IMR-90 (cell line): ENCODE results near the gene NALCN. TPM values are rescaled to one million over a fixed set of nuclear protein-coding genes. Genes with fewer than 3 reads are reported as not detected.

ENCODE experiments used
- ATAC-seq: fragments of 200-7000 bp; cut with Tn5 transposase; 2 replicates; pipeline ENCODE4 v1.9.1; 2020; ENCODE audit warnings: low read depth, mild to moderate bottlenecking, moderate library complexity
- BruUV-seq: library from RNA; stranded (reverse); fragments of 400-500 nt; replicated peaks from 2 replicates; lab custom pipeline; 2021; lab: Mats Ljungman, UMichigan
- CTCF ChIA-PET: fragments of 300-600 bp; formaldehyde crosslinking; extraction: SDS; loops from one replicate; lab custom pipeline; 2021; ENCODE audit warnings: antibody characterized with exemption; lab: Yijun Ruan, JAX
- POLR2A ChIA-PET: fragments of 300-600 bp; sonication (Branson Sonifier 250); formaldehyde crosslinking; loops from one replicate; lab custom pipeline; 2022; ENCODE audit warnings: antibody characterized with exemption; ENCODE audit not compliant: unreplicated experiment; lab: Charles Lee
- DNase-seq: peaks from one replicate; pipeline ENCODE4 v3.0.0; 2013
- H2AFZ ChIP-seq: replicated peaks from 2 replicates; pipeline ENCODE3; 2013; ENCODE audit warnings: low read length, mild to moderate bottlenecking; ENCODE audit not compliant: poor library complexity
- H2AK5ac ChIP-seq: 2 replicates; pipeline ENCODE4 v1.6.1; 2013; ENCODE audit warnings: low read depth, low read length, inconsistent platforms
- H2AK9ac ChIP-seq: replicated peaks from 2 replicates; pipeline ENCODE3; 2013; ENCODE audit warnings: mild to moderate bottlenecking, low read depth, low read length, moderate library complexity; ENCODE audit not compliant: poor library complexity
- H2BK120ac ChIP-seq: 2 replicates; pipeline ENCODE4 v1.6.1; 2013; ENCODE audit warnings: low read depth, low read length, inconsistent platforms
- H2BK15ac ChIP-seq: 3 replicates; pipeline ENCODE4 v1.6.1; 2013; ENCODE audit warnings: low read depth, low read length, inconsistent platforms
- H2BK20ac ChIP-seq: 2 replicates; pipeline ENCODE4 v1.6.1; 2013; ENCODE audit warnings: low read depth, mild to moderate bottlenecking, inconsistent platforms, low read length, moderate library complexity
- H2BK5ac ChIP-seq: 2 replicates; pipeline ENCODE4 v1.6.1; 2013; ENCODE audit warnings: mild to moderate bottlenecking, low read depth, low read length, inconsistent platforms; ENCODE audit not compliant: poor library complexity, severe bottlenecking
- H3K14ac ChIP-seq: replicated peaks from 2 replicates; pipeline ENCODE4 v1.6.1; 2013; ENCODE audit warnings: low read depth, low read length, inconsistent platforms
- H3K18ac ChIP-seq: 2 replicates; pipeline ENCODE4 v1.6.1; 2013; ENCODE audit warnings: low read depth, low read length, control low read depth
- H3K23ac ChIP-seq: 2 replicates; pipeline ENCODE4 v1.6.1; 2013; ENCODE audit warnings: low read depth, low read length, inconsistent platforms
- H3K27ac ChIP-seq: 2 replicates; pipeline ENCODE4 v1.5.1; 2013; ENCODE audit warnings: mild to moderate bottlenecking, control low read depth, low read length; ENCODE audit not compliant: insufficient read depth
- H3K27me3 ChIP-seq: 2 replicates; pipeline ENCODE4 v1.6.1; 2013; ENCODE audit warnings: low read length; ENCODE audit not compliant: control insufficient read depth, insufficient read depth
- H3K36me3 ChIP-seq: 2 replicates; pipeline ENCODE4 v1.6.1; 2013; ENCODE audit warnings: low read length, mixed read lengths; ENCODE audit not compliant: control insufficient read depth, insufficient read depth
- H3K4ac ChIP-seq: 2 replicates; pipeline ENCODE4 v1.6.1; 2013; ENCODE audit warnings: low read depth, low read length, inconsistent platforms
- H3K4me1 ChIP-seq: 2 replicates; pipeline ENCODE4 v1.6.1; 2013; ENCODE audit warnings: low read length, mixed read lengths; ENCODE audit not compliant: control insufficient read depth, insufficient read depth
- H3K4me2 ChIP-seq: 2 replicates; pipeline ENCODE4 v1.6.1; 2013; ENCODE audit warnings: low read depth, mild to moderate bottlenecking, control low read depth, low read length, moderate library complexity
- H3K4me3 ChIP-seq: 2 replicates; pipeline ENCODE4 v1.5.1; 2013; ENCODE audit warnings: low read depth, mild to moderate bottlenecking, control low read depth, low read length, moderate library complexity; ENCODE audit not compliant: insufficient read depth
- H3K56ac ChIP-seq: 2 replicates; pipeline ENCODE4 v1.6.1; 2013; ENCODE audit warnings: low read length, inconsistent platforms; ENCODE audit not compliant: insufficient read depth; ENCODE audit errors: extremely low read depth
- H3K79me1 ChIP-seq, 2 experiments: 2 replicates each; pipeline ENCODE4 v1.6.1; 2013; ENCODE audit warnings: low read length in 2 of 2, inconsistent platforms in 1 of 2, low read depth in 1 of 2
- H3K9ac ChIP-seq: 2 replicates; pipeline ENCODE4 v1.6.1; 2013; ENCODE audit warnings: low read depth, low read length, control low read depth
- H3K9me1 ChIP-seq: 2 replicates; pipeline ENCODE4 v1.6.1; 2013; ENCODE audit warnings: low read length, inconsistent platforms; ENCODE audit not compliant: insufficient read depth
- H3K9me3 ChIP-seq: 2 replicates; pipeline ENCODE4 v1.6.1; 2013; ENCODE audit warnings: low read length; ENCODE audit not compliant: control insufficient read depth, insufficient read depth
- H4K20me1 ChIP-seq: 2 replicates; pipeline ENCODE4 v1.6.1; 2013; ENCODE audit warnings: low read length, inconsistent platforms; ENCODE audit not compliant: insufficient read depth
- H4K5ac ChIP-seq: 2 replicates; pipeline ENCODE4 v1.6.1; 2013; ENCODE audit warnings: mild to moderate bottlenecking, low read depth, low read length, control low read depth
- H4K8ac ChIP-seq, 2 experiments: 2 replicates each; pipeline ENCODE4 v1.6.1; 2013; ENCODE audit warnings: low read depth in 2 of 2, low read length in 2 of 2, control low read depth in 1 of 2, inconsistent platforms in 1 of 2
- H4K91ac ChIP-seq: 2 replicates; pipeline ENCODE4 v1.6.1; 2013; ENCODE audit warnings: low read depth, low read length, inconsistent platforms; ENCODE audit not compliant: insufficient read depth
- BHLHE40 ChIP-seq: fragments of 150-350 bp; IDR thresholded peaks from 2 replicates; pipeline ENCODE4 v1.6.1; 2016; ENCODE audit warnings: mild to moderate bottlenecking, low read depth, low read length
- MAZ ChIP-seq: IDR thresholded peaks from 2 replicates; pipeline ENCODE4 v1.6.1; 2012; ENCODE audit warnings: low read depth, mild to moderate bottlenecking, low read length, improper control_type of control experiment, moderate library complexity, borderline replicate concordance
- NFE2L2 ChIP-seq: fragments of 150-350 bp; IDR thresholded peaks from 2 replicates; pipeline ENCODE4 v1.6.1; 2016; ENCODE audit warnings: low read depth, mild to moderate bottlenecking, low read length
- POLR2A ChIP-seq: IDR thresholded peaks from 2 replicates; pipeline ENCODE4 v1.6.1; 2012; ENCODE audit warnings: mild to moderate bottlenecking, low read depth, low read length
- RAD21 ChIP-seq: IDR thresholded peaks from 2 replicates; pipeline ENCODE4 v1.6.1; 2012; ENCODE audit warnings: low read length, improper control_type of control experiment
- RCOR1 ChIP-seq: IDR thresholded peaks from 2 replicates; pipeline ENCODE4 v1.6.1; 2012; ENCODE audit warnings: mild to moderate bottlenecking, low read length, improper control_type of control experiment; ENCODE audit not compliant: insufficient replicate concordance
- RFX5 ChIP-seq: IDR thresholded peaks from 2 replicates; pipeline ENCODE4 v1.8.0; 2012; ENCODE audit warnings: low read depth, mild to moderate bottlenecking, low read length, moderate library complexity
- WGBS, 2 experiments: methylation state at CpG; one replicate each; pipeline versions ENCODE4 v1.1.5 to v1.1.7; 2013; ENCODE audit warnings: missing lambda C conversion rate in 2 of 2; ENCODE audit not compliant: insufficient read length in 1 of 2; ENCODE audit errors: extremely low coverage in 2 of 2; 5-methylcytosine and 5-hydroxymethylcytosine counted together
- dilution Hi-C: fragments of 300-500 bp; cut with HindIII; formaldehyde crosslinking; loops from one replicate; pipeline ENCODE4 v1.14.3; 2018; ENCODE audit warnings: low sequenced_read_pairs; ENCODE audit not compliant: unreplicated experiment
- in situ Hi-C: fragments of 300-500 bp; cut with MboI; formaldehyde crosslinking; loops from 3 replicates; pipeline ENCODE4 v1.14.3; 2019; ENCODE audit warnings: low sequenced_read_pairs, inconsistent platforms, mixed read lengths
- intact Hi-C: fragments of 100-400 bp; cut with micrococcal nuclease; formaldehyde crosslinking; loops from 2 replicates; pipeline ENCODE4 v1.10.0; 2022
- polyA plus RNA-seq, 3 experiments: library from polyadenylated mRNA; depleted of rRNA; stranded (reverse); fragments of >200 nt; gene quantifications; 2 replicates each; pipeline ENCODE4 v1.2.3, GENCODE V29; 2012; ENCODE audit warnings: low replicate concordance in 1 of 3
- total RNA-seq: library from RNA; depleted of rRNA; stranded (reverse); fragments of >200 nt; gene quantifications from 2 replicates; pipeline ENCODE4 v1.2.3, GENCODE V29; 2012

NALCN gene
- total and polyA plus RNA-seq, 2 of the 4 experiments (the other 2 are of a cell fraction) = 2.9 to 4.8 TPM

DNA sequence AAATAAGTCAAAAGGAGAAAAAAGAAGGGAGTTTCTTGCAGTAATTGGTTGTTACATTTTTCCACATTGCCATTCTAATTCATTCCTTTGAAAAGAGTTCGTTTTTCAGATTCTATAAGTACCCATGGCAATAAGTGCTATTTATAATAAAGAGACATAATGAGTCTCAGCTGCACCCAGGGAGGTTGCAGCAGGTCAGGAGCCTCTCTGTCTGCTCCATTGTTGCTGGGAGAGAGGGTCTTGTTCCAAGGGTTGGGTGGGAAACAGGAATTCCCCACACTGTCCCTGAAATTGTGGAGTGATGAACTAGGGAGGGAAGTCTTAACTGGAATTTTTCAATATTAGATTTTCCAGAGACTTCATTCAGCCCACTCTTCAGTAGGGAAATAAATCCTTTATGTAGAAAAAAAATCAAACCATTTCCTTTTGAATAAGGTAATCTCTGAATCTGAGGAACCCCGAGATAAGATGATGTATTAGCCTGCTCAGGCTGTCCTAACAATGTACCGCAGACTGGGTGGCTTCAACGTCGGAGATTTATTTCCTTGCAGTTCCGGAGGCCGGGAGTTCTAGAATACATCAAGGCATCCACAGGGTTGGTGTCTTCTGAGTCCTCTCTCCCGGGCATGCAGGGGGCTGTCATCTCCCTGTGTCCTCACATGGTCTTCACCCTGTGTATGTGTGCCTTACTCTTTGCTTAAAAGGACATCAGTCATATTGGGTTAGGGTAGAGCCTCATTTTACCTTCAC lies 399.0 kb downstream of the NALCN start (continued):
- no peak for TF ChIP-seq RAD21

DNA sequence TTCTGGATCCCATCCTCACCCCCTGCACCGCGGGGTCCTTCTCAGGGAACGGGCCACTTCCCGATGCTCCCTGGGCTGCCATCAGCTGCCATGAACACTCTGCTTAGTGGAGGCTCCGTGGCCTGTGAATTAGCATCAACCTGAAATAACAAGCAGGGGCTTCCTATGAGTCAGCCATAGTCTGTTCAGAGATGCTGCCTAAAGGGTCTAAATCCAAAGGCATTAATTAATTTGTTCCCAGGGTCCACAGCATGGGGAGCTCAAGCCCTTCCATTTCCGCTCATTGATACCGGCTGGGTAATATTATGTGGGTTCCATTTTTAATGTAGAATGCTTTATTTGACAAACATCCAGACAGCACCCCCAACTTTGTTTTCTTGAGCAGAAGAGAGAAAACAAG lies 399.8 kb downstream of the NALCN start:
- no peaks in the 10 kb centered on the region for H3K27me3 ChIP-seq
- no peak overlapping the region for H3K56ac ChIP-seq
- CTCF ChIA-PET = no interaction called here
- no peak overlapping the region for H2AFZ ChIP-seq
- no peak overlapping the region for H2BK15ac ChIP-seq
- no peak overlapping the region for H4K91ac ChIP-seq
- TF ChIP-seq RFX5 (no peak), MAZ (no peak), POLR2A (no peak), BHLHE40 (no peak), RAD21 (no peak), RCOR1 (no peak), NFE2L2 (no peak)
- no peaks in the 10 kb centered on the region for H3K79me1 ChIP-seq
- dilution Hi-C loops = no loop called here
- no peak overlapping the region for H3K18ac ChIP-seq
- H2BK20ac ChIP-seq = no peak overlapping the region
- intact Hi-C loops = no loop called here
- in situ Hi-C loops = no loop called here
- no peak for ATAC-seq
- H2AK9ac ChIP-seq = no peak overlapping the region
- H2BK120ac ChIP-seq = no peak overlapping the region
- H2BK5ac ChIP-seq = no peak overlapping the region
- no peak overlapping the region for H4K8ac ChIP-seq
- H3K9me3 ChIP-seq = no peaks in the 10 kb centered on the region
- H3K4me2 ChIP-seq = no peak overlapping the region
- 83% methylated on average over 4 of the region's 7 CpGs; no CpG with 5 or more reads in 1 of the 2 experiments for WGBS, 2 experiments
- H3K36me3 ChIP-seq = no peaks in the 10 kb centered on the region
- DNase-seq = no peak
- POLR2A ChIA-PET = no interaction called here
- peaks cover 2% of the 10 kb centered on the region for H3K4me1 ChIP-seq
- H3K27ac ChIP-seq = no peak overlapping the region
- H4K5ac ChIP-seq = no peak overlapping the region
- H3K14ac ChIP-seq = no peak overlapping the region
- no TSS peak for BruUV-seq
- H2AK5ac ChIP-seq = no peak overlapping the region
- no peak overlapping the region for H3K4ac ChIP-seq
- no peak overlapping the region for H3K9ac ChIP-seq
- H4K20me1 ChIP-seq = no peaks in the 10 kb centered on the region
- no peaks in the 10 kb centered on the region; the same call in 1 of the 2 replicates for H3K9me1 ChIP-seq
- H3K23ac ChIP-seq = no peak overlapping the region
- no peak overlapping the region for H3K4me3 ChIP-seq
